ENCODE measurements around the gene MMP17.
"Not testable (repeated sequence)": the region's sequence is repeated elsewhere in the genome, so short reads cannot be mapped to it uniquely, and the experiment has no call there.

Gene MMP17

GRCh38 chr12:131867471-131867870 is 39.3 kb downstream of the MMP17 start:
- DNase-seq: no peak

- no peak for DNase-seq
These were observed 39.9 kb downstream of the MMP17 start for GRCh38 chr12:131867891-131868675.

GRCh38 chr12:131869871-131870418 is 41.8 kb downstream of the MMP17 start:
- no peak for DNase-seq

GRCh38 chr12:131871677-131872076 is 43.5 kb downstream of the MMP17 start:
- DNase-seq: no peak

- DNase-seq: no peak
These were observed 44.2 kb downstream of the MMP17 start for GRCh38 chr12:131872154-131873051.

- DNase-seq: no peak
These were observed 45.1 kb downstream of the MMP17 start for GRCh38 chr12:131873293-131873692.

- DNase-seq: not testable (repeated sequence)
These were observed 46.8 kb downstream of the MMP17 start for GRCh38 chr12:131874972-131875371.

GRCh38 chr12:131877216-131877615 is 49.0 kb downstream of the MMP17 start:
- not testable (repeated sequence) for DNase-seq

- not testable (repeated sequence) for DNase-seq
These were observed 50.2 kb downstream of the MMP17 start for GRCh38 chr12:131878436-131878835.

GRCh38 chr12:131882804-131883520 is 54.8 kb downstream of the MMP17 start:
- no peak for DNase-seq

GRCh38 chr12:131883521-131883900 is 55.3 kb downstream of the MMP17 start:
- no peak for DNase-seq

- DNase-seq: not testable (repeated sequence)
These were observed 56.9 kb downstream of the MMP17 start for GRCh38 chr12:131885076-131885475.

GRCh38 chr12:131885543-131886057 is 57.4 kb downstream of the MMP17 start:
- DNase-seq: no peak

- DNase-seq: not testable (repeated sequence)
These were observed 63.5 kb downstream of the MMP17 start for GRCh38 chr12:131891722-131892121.

GRCh38 chr12:131892711-131893604 is 64.8 kb downstream of the MMP17 start:
- no peak for DNase-seq

- DNase-seq: no peak
These were observed 65.6 kb downstream of the MMP17 start for GRCh38 chr12:131893605-131894312.

GRCh38 chr12:131894313-131894860 is 66.2 kb downstream of the MMP17 start, which contains the start of gene ULK1:
Gene ULK1 (plus strand): TSS chr12:131894622. CDS start chr12:131895002, 380 bp downstream.
- DNase-seq: peak; percentile 96

- DNase-seq: no peak
These were observed 66.9 kb downstream of the MMP17 start for GRCh38 chr12:131894981-131895639.

GRCh38 chr12:131895640-131896079 is 67.5 kb downstream of the MMP17 start:
- DNase-seq: no peak
